Measurements from ENCODE around the gene CDC5L. TPM values are rescaled to one million over a fixed set of nuclear protein-coding genes. Genes with fewer than 3 reads are reported as not detected.

The CDC5L gene
- polyA plus RNA-seq, 1 donor (not counting 4 experiments of a cell fraction or from before 2014, with no cell fraction given): 16.6 TPM

DNA sequence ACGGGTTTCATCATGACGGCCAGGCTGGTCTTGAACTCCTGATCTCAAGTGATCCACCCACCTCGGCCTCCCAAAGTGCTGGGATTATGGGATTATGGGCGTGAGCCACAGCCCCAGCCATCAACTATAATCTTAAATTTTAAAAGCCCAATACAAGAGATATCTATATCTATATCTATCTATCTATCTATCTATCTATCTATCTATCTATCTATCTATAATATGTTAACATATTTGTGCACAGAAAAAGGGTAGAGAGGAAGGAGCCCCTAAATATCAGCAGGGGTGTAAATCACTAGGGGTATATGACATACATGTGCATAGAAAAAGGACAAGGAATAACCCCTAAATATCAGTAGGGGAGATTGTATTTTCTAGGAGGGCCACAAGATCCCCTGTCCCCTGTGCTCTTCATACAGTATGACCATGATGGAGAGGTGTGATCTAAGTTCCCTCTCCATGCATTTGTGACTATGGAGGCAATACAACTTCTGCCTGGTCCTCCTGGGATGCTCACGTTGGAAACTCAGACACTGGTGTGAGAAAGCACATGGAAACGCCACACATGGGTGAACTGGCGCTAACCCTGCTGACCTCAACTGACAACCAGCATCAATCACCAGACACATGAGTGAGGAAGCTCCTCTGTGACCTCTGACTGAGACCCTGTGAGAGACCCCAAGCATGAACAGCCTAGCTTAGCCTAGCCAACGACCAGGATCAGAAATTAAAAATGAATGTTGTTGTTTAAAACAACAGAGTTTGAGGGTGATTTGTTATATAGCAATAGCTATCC is 46.2 kb upstream of the CDC5L start:
- FAIRE-seq: no peak
- peaks cover 42% of the 10 kb centered on the region for H3K27me3 ChIP-seq (ENCODE audit: control insufficient read depth, extremely low read depth, insufficient read depth, low read length)

DNA sequence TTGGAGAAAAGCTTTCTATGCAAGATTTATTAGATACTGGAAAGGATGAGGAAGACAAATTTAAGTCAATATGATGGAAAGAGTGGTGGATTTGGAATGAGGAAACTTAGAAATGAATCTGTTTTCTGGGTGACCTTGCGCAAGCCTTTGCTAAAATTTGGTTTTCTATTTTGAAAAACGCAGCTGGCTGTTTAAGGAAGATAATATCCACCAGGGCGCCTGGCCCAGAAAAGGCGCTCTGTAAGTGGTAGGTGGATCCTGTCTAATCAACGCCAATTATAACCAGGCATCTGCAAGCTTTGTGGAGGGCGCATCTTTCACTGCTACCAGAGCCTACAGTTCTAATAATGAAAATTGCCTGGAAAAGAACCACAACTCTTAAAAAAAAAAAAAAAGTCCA is 45.5 kb upstream of the CDC5L start:
- Histone ChIP-seq H3K9me3 (ENCODE audit: control insufficient read depth, low read depth, low read length) (no peaks in the 10 kb centered on the region), H2AFZ (ENCODE audit: control insufficient read depth, low read length) (no peak overlapping the region), H3K27ac (ENCODE audit: control insufficient read depth, insufficient read depth, low read length) (no peak overlapping the region), H3K4me3 (ENCODE audit: control insufficient read depth in 2 of 3, extremely low read depth in 1 of 3, insufficient read depth in 2 of 3, low read depth in 1 of 3, low read length in 3 of 3) (no peak overlapping the region), H3K79me2 (ENCODE audit: control insufficient read depth, insufficient read depth, low read length) (no peaks in the 10 kb centered on the region), H3K4me2 (ENCODE audit: control insufficient read depth, extremely low read depth, insufficient read depth, low read depth, low read length) (no peak overlapping the region), H3K27me3 (ENCODE audit: control insufficient read depth, extremely low read depth, insufficient read depth, low read length) (peaks cover 42% of the 10 kb centered on the region), H3K9me1 (ENCODE audit: control insufficient read depth, extremely low read depth, insufficient read depth, low read length) (no peaks in the 10 kb centered on the region), H3K36me3 (ENCODE audit: control insufficient read depth in 2 of 2, extremely low read depth in 1 of 2, insufficient read depth in 2 of 2, low read length in 2 of 2) (no peaks in the 10 kb centered on the region), H4K20me1 (ENCODE audit: control insufficient read depth, extremely low read depth, insufficient read depth, low read length) (no peaks in the 10 kb centered on the region), H3K9ac (ENCODE audit: control insufficient read depth, extremely low read depth, insufficient read depth, low read length) (no peak overlapping the region), H3K4me1 (ENCODE audit: control insufficient read depth, extremely low read depth, insufficient read depth, low read length) (no peaks in the 10 kb centered on the region)
- FAIRE-seq (no peak), DNase-seq (ENCODE audit: low read depth, low spot score) (no peak)
- dilution Hi-C loops (cut with MboI; ENCODE audit: extremely low pct_ligation_motif_present, low sequenced_read_pairs): no loop called here
- TF ChIP-seq EZH2 (IDR thresholded peaks at IDR 0.05; ENCODE audit: low read length): no peak
- TF ChIP-seq, protein P1, sequence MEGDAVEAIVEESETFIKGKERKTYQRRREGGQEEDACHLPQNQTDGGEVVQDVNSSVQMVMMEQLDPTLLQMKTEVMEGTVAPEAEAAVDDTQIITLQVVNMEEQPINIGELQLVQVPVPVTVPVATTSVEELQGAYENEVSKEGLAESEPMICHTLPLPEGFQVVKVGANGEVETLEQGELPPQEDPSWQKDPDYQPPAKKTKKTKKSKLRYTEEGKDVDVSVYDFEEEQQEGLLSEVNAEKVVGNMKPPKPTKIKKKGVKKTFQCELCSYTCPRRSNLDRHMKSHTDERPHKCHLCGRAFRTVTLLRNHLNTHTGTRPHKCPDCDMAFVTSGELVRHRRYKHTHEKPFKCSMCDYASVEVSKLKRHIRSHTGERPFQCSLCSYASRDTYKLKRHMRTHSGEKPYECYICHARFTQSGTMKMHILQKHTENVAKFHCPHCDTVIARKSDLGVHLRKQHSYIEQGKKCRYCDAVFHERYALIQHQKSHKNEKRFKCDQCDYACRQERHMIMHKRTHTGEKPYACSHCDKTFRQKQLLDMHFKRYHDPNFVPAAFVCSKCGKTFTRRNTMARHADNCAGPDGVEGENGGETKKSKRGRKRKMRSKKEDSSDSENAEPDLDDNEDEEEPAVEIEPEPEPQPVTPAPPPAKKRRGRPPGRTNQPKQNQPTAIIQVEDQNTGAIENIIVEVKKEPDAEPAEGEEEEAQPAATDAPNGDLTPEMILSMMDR (optimal IDR thresholded peaks at IDR 0.05 in 1 of 3, IDR thresholded peaks at IDR 0.05 in 1 of 3, conservative IDR thresholded peaks at IDR 0.05 in 1 of 3; ENCODE audit: extremely low read depth in 1 of 3, insufficient read depth in 2 of 3, low read length in 3 of 3): no peak

More for the DNA sequence above, 46.2 kb upstream of the CDC5L start:
- Histone ChIP-seq H3K9ac (ENCODE audit: control insufficient read depth, extremely low read depth, insufficient read depth, low read length) (no peak overlapping the region), H3K9me1 (ENCODE audit: control insufficient read depth, extremely low read depth, insufficient read depth, low read length) (no peaks in the 10 kb centered on the region), H3K9me3 (ENCODE audit: control insufficient read depth, low read depth, low read length) (no peaks in the 10 kb centered on the region), H3K36me3 (ENCODE audit: control insufficient read depth in 2 of 2, extremely low read depth in 1 of 2, insufficient read depth in 2 of 2, low read length in 2 of 2) (no peaks in the 10 kb centered on the region), H3K27ac (ENCODE audit: control insufficient read depth, insufficient read depth, low read length) (no peak overlapping the region), H4K20me1 (ENCODE audit: control insufficient read depth, extremely low read depth, insufficient read depth, low read length) (no peaks in the 10 kb centered on the region), H3K4me1 (ENCODE audit: control insufficient read depth, extremely low read depth, insufficient read depth, low read length) (no peaks in the 10 kb centered on the region), H3K4me3 (ENCODE audit: control insufficient read depth in 2 of 3, extremely low read depth in 1 of 3, insufficient read depth in 2 of 3, low read depth in 1 of 3, low read length in 3 of 3) (no peak overlapping the region), H3K4me2 (ENCODE audit: control insufficient read depth, extremely low read depth, insufficient read depth, low read depth, low read length) (no peak overlapping the region), H3K79me2 (ENCODE audit: control insufficient read depth, insufficient read depth, low read length) (no peaks in the 10 kb centered on the region), H2AFZ (ENCODE audit: control insufficient read depth, low read length) (no peak overlapping the region)
- TF ChIP-seq, protein P1 (optimal IDR thresholded peaks at IDR 0.05 in 1 of 3, IDR thresholded peaks at IDR 0.05 in 1 of 3, conservative IDR thresholded peaks at IDR 0.05 in 1 of 3; ENCODE audit: extremely low read depth in 1 of 3, insufficient read depth in 2 of 3, low read length in 3 of 3): no peak
- TF ChIP-seq EZH2 (IDR thresholded peaks at IDR 0.05; ENCODE audit: low read length): no peak
- no peak for DNase-seq (ENCODE audit: low read depth, low spot score)
- dilution Hi-C loops (cut with MboI; ENCODE audit: extremely low pct_ligation_motif_present, low sequenced_read_pairs): no loop called here
